H9 (cell line): Measurements from ENCODE around the gene SDR9C7. TPM values are rescaled to one million over a fixed set of nuclear protein-coding genes. Genes with fewer than 3 reads are reported as not detected.

Source experiments
- DNase-seq: peaks from one replicate; pipeline ENCODE4 v3.0.0-alpha.2; 2017
- H2AFZ ChIP-seq: one replicate; pipeline ENCODE4 v1.6.1; 2013; ENCODE audit warnings: mild to moderate bottlenecking, low read length, control low read depth, moderate library complexity
- H2AK5ac ChIP-seq: 2 replicates; pipeline ENCODE4 v1.6.1; 2013; ENCODE audit warnings: low read length, control low read depth, mixed read lengths; ENCODE audit not compliant: insufficient read length
- H2BK120ac ChIP-seq: one replicate; pipeline ENCODE4 v1.6.1; 2013; ENCODE audit warnings: low read depth, mild to moderate bottlenecking, low read length, control low read depth, inconsistent platforms; ENCODE audit not compliant: poor library complexity, severe bottlenecking
- H2BK12ac ChIP-seq: 2 replicates; pipeline ENCODE4 v1.6.1; 2013; ENCODE audit warnings: low read length, control low read depth, mixed read lengths, low read depth; ENCODE audit not compliant: insufficient read length
- H2BK15ac ChIP-seq: 2 replicates; pipeline ENCODE4 v1.6.1; 2013; ENCODE audit warnings: low read depth, low read length, control low read depth
- H2BK20ac ChIP-seq: one replicate; pipeline ENCODE4 v1.6.1; 2013; ENCODE audit warnings: low read depth, mild to moderate bottlenecking, low read length, control low read depth, inconsistent platforms; ENCODE audit not compliant: poor library complexity, severe bottlenecking
- H2BK5ac ChIP-seq: 2 replicates; pipeline ENCODE4 v1.6.1; 2013; ENCODE audit warnings: low read length, control low read depth, mixed read lengths; ENCODE audit not compliant: insufficient read length
- H3K14ac ChIP-seq: 2 replicates; pipeline ENCODE4 v1.6.1; 2013; ENCODE audit warnings: low read length, control low read depth; ENCODE audit not compliant: insufficient read depth
- H3K18ac ChIP-seq: 2 replicates; pipeline ENCODE4 v1.6.1; 2013; ENCODE audit warnings: low read depth, mild to moderate bottlenecking, mixed read lengths, low read length, control low read depth; ENCODE audit not compliant: insufficient read length
- H3K23ac ChIP-seq: 2 replicates; pipeline ENCODE4 v1.6.1; 2013; ENCODE audit warnings: low read length, control low read depth, mixed read lengths, low read depth; ENCODE audit not compliant: insufficient read length
- H3K23me2 ChIP-seq: 2 replicates; pipeline ENCODE4 v1.6.1; 2013; ENCODE audit warnings: low read depth, mild to moderate bottlenecking, mixed read lengths, low read length, control low read depth; ENCODE audit not compliant: insufficient read length, poor library complexity, severe bottlenecking
- H3K27ac ChIP-seq: 2 replicates; pipeline ENCODE4 v1.5.1; 2013; ENCODE audit warnings: low read length, control low read depth, mixed read lengths, low read depth; ENCODE audit not compliant: insufficient read length
- H3K27me3 ChIP-seq: 2 replicates; pipeline ENCODE4 v1.6.1; 2013; ENCODE audit warnings: low read length, control low read depth, inconsistent platforms; ENCODE audit not compliant: insufficient read depth
- H3K4ac ChIP-seq: 2 replicates; pipeline ENCODE4 v1.6.1; 2013; ENCODE audit warnings: low read depth, mild to moderate bottlenecking, control low read depth, inconsistent platforms, low read length, moderate library complexity
- H3K4me1 ChIP-seq: 2 replicates; pipeline ENCODE4 v1.6.1; 2013; ENCODE audit warnings: low read length, control low read depth, inconsistent platforms; ENCODE audit not compliant: insufficient read depth
- H3K4me2 ChIP-seq: 2 replicates; pipeline ENCODE4 v1.6.1; 2013; ENCODE audit warnings: low read length, control low read depth, mixed read lengths; ENCODE audit not compliant: insufficient read length, insufficient read depth
- H3K56ac ChIP-seq: 2 replicates; pipeline ENCODE4 v1.6.1; 2013; ENCODE audit warnings: low read depth, mild to moderate bottlenecking, mixed read lengths, low read length, control low read depth; ENCODE audit not compliant: insufficient read length
- H3K79me1 ChIP-seq: 2 replicates; pipeline ENCODE4 v1.6.1; 2013; ENCODE audit warnings: low read depth, mild to moderate bottlenecking, moderate library complexity, low read length, control low read depth, inconsistent platforms; ENCODE audit not compliant: insufficient read depth, poor library complexity, severe bottlenecking
- H3K79me2 ChIP-seq: 2 replicates; pipeline ENCODE4 v1.6.1; 2013; ENCODE audit warnings: low read length, control low read depth, inconsistent platforms; ENCODE audit not compliant: insufficient read depth
- H3K9ac ChIP-seq: 2 replicates; pipeline ENCODE4 v1.6.1; 2013; ENCODE audit warnings: low read length, control low read depth, mixed read lengths; ENCODE audit not compliant: insufficient read length; ENCODE audit errors: extremely low read depth
- H3K9me3 ChIP-seq: one replicate; pipeline ENCODE4 v1.6.1; 2013; ENCODE audit warnings: low read depth, low read length, inconsistent platforms; ENCODE audit not compliant: control insufficient read depth
- H3T11ph ChIP-seq: one replicate; pipeline ENCODE4 v1.6.1; 2013; ENCODE audit warnings: mild to moderate bottlenecking, low read length, control low read depth, inconsistent platforms
- H4K20me1 ChIP-seq: one replicate; pipeline ENCODE4 v1.6.1; 2013; ENCODE audit not compliant: control insufficient read depth, insufficient read length, insufficient read depth
- H4K5ac ChIP-seq: 2 replicates; pipeline ENCODE4 v1.6.1; 2013; ENCODE audit warnings: low read depth, mild to moderate bottlenecking, mixed read lengths, low read length, control low read depth; ENCODE audit not compliant: insufficient read length
- H4K8ac ChIP-seq: replicated peaks from 2 replicates; pipeline ENCODE4 v1.6.1; 2013; ENCODE audit warnings: low read length, control low read depth, mixed read lengths, low read depth; ENCODE audit not compliant: insufficient read length
- H4K91ac ChIP-seq: 2 replicates; pipeline ENCODE4 v1.6.1; 2013; ENCODE audit warnings: low read depth, mild to moderate bottlenecking, moderate library complexity, mixed read lengths, low read length, control low read depth; ENCODE audit not compliant: insufficient read length
- H3K27ac Mint-ChIP-seq, 3 experiments: 2 replicates in 2 of 3; 3 replicates in 1 of 3; pipeline ENCODE4 v1.8.0; 2020 to 2021; ENCODE audit warnings: mixed read lengths in 3 of 3, mild to moderate bottlenecking in 1 of 3, moderate library complexity in 1 of 3
- H3K27me3 Mint-ChIP-seq: 2 replicates; pipeline ENCODE4 v1.8.0; 2021; ENCODE audit warnings: low read depth, mild to moderate bottlenecking, moderate library complexity, mixed read lengths
- H3K36me3 Mint-ChIP-seq, 3 experiments: 2 replicates in 2 of 3; 3 replicates in 1 of 3; pipeline ENCODE4 v1.8.0; 2020 to 2021; ENCODE audit warnings: low read depth in 3 of 3, mixed read lengths in 3 of 3; ENCODE audit not compliant: insufficient read depth in 1 of 3
- H3K4me1 Mint-ChIP-seq, 2 experiments: 2 replicates each; pipeline ENCODE4 v1.8.0; 2020; ENCODE audit warnings: mixed read lengths in 2 of 2
- H3K4me3 Mint-ChIP-seq, 2 experiments: 2 replicates in 1 of 2; 3 replicates in 1 of 2; pipeline ENCODE4 v1.8.0; 2020 to 2021; ENCODE audit warnings: mild to moderate bottlenecking in 2 of 2, mixed read lengths in 2 of 2, moderate library complexity in 1 of 2
- H3K9me3 Mint-ChIP-seq, 2 experiments: 2 replicates in 1 of 2; 3 replicates in 1 of 2; pipeline ENCODE4 v1.8.0; 2020; ENCODE audit warnings: mild to moderate bottlenecking in 2 of 2, mixed read lengths in 2 of 2, moderate library complexity in 1 of 2
- CTCF ChIP-seq: fragments of 200-600 bp; sonication (generic); conservative IDR thresholded peaks from 3 replicates; pipeline ENCODE4 v1.8.0; 2021; ENCODE audit warnings: antibody characterized with exemption, mild to moderate bottlenecking
- WGBS: extraction: QIAGEN DNeasy Blood & Tissue Kit; methylation state at CpG from one replicate; pipeline ENCODE4 v1.1.7; 2013; ENCODE audit warnings: missing lambda C conversion rate, low lambda C conversion rate, mixed read lengths; ENCODE audit not compliant: insufficient read length; ENCODE audit errors: extremely low coverage; 5-methylcytosine and 5-hydroxymethylcytosine counted together
- total RNA-seq: library from RNA; stranded (reverse); gene quantifications from 2 replicates; pipeline ENCODE4 v1.2.1, GENCODE V29; 2021

The SDR9C7 gene
- total RNA-seq, 1 experiment from 2014 or later = not detected

DNA sequence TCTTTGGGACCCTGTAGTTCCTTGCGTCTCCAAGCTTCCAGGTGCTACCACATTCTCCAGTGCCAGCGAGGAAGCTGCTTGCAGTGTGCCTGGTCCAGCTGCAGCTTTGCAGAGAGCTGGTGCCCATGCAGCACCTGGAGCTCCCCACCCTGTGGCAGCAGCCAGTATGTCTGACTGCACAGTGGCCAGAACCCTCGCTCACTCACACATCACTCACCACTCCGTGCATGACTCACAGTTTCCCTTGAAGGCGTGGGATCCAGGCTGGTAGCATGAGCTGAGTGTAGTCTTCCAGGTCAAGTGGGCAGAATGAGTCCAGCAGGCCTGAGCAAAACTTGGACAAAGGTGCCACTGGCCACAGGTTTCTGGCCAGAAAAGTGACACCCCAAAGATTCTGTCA lies 33.6 kb downstream of the SDR9C7 start:
- Histone ChIP-seq H4K20me1 (no peaks in the 10 kb centered on the region), H3K14ac (no peak overlapping the region), H3K56ac (no peak overlapping the region), H3K23ac (no peak overlapping the region), H2AK5ac (no peak overlapping the region), H3K18ac (no peak overlapping the region), H2AFZ (no peak overlapping the region), H3K27ac (no peak overlapping the region), H4K91ac (no peak overlapping the region), H3K27me3 (no peaks in the 10 kb centered on the region), H3K23me2 (no peaks in the 10 kb centered on the region), H3T11ph (no peak overlapping the region), H3K79me1 (no peaks in the 10 kb centered on the region), H2BK12ac (no peak overlapping the region), H3K4me2 (no peak overlapping the region), H3K4ac (no peak overlapping the region), H3K9me3 (peaks cover 29% of the 10 kb centered on the region), H2BK20ac (no peak overlapping the region), H3K4me1 (no peaks in the 10 kb centered on the region), H2BK120ac (no peak overlapping the region), H2BK5ac (no peak overlapping the region), H3K9ac (no peak overlapping the region), H2BK15ac (no peak overlapping the region), H4K8ac (no peak overlapping the region), H4K5ac (no peak overlapping the region), H3K79me2 (no peaks in the 10 kb centered on the region)
- Mint-ChIP-seq H3K4me1 (no peaks in the 10 kb centered on the region), H3K27me3 (peaks cover 12% of the 10 kb centered on the region; the same call in 1 of the 2 replicates), H3K36me3 (peaks cover 0 to 4% (median 3%) of the 10 kb centered on the region in 3 experiments; a peak in 4 of 7 replicates), H3K27ac (no peak overlapping the region), H3K4me3 (no peak overlapping the region), H3K9me3 (peaks cover 48 to 62% of the 10 kb centered on the region in 2 experiments)
- TF ChIP-seq CTCF = no peak
- no peak for DNase-seq
- WGBS = no CpG with 5 or more reads among the region's 5 CpGs
